Cerebellar nuclear complex (tissue), 1 donor: ENCODE measurements around the gene INO80.

Experiments
- DNase-seq, 2 experiments: peaks; one replicate each; lab custom pipeline; 2025; lab: John Stamatoyannopoulos, UW

Gene INO80

GRCh38 chr15:40944510-40945296 lies 171.4 kb downstream of the INO80 start:
- no peak for DNase-seq

- no peak for DNase-seq
These were observed 172.2 kb downstream of the INO80 start for GRCh38 chr15:40943764-40944365.

- DNase-seq = no peak
These were observed 173.2 kb downstream of the INO80 start for GRCh38 chr15:40942878-40943277.

- DNase-seq = no peak
These were observed 173.7 kb downstream of the INO80 start for GRCh38 chr15:40942337-40942854.

GRCh38 chr15:40941528-40942336 lies 174.3 kb downstream of the INO80 start:
- peak in 1 of 2 experiments; percentile 30 for DNase-seq

- DNase-seq = no peak
These were observed 175.0 kb downstream of the INO80 start for GRCh38 chr15:40941068-40941527.

GRCh38 chr15:40940296-40940801 lies 175.7 kb downstream of the INO80 start:
- no peak for DNase-seq

GRCh38 chr15:40938536-40938870 lies 177.6 kb downstream of the INO80 start:
- DNase-seq = no peak

GRCh38 chr15:40937762-40938535 lies 178.1 kb downstream of the INO80 start:
- DNase-seq = no peak

- DNase-seq = no peak
These were observed 179.1 kb downstream of the INO80 start for GRCh38 chr15:40936709-40937666.

GRCh38 chr15:40936234-40936708 lies 179.8 kb downstream of the INO80 start:
- no peak for DNase-seq

GRCh38 chr15:40934457-40934856 lies 181.6 kb downstream of the INO80 start:
- DNase-seq = no peak

GRCh38 chr15:40933517-40933902 lies 182.6 kb downstream of the INO80 start:
- no peak for DNase-seq

GRCh38 chr15:40932649-40933516 lies 183.2 kb downstream of the INO80 start:
- no peak for DNase-seq

- DNase-seq = no peak
These were observed 183.9 kb downstream of the INO80 start for GRCh38 chr15:40932156-40932555.

- DNase-seq = no peak
These were observed 184.6 kb downstream of the INO80 start for GRCh38 chr15:40931300-40932142.

GRCh38 chr15:40930430-40931299 lies 185.4 kb downstream of the INO80 start:
- no peak for DNase-seq
